ENCODE results near the gene CDV3. TPM values are rescaled to one million over a fixed set of nuclear protein-coding genes. Genes with fewer than 3 reads are reported as not detected.

Gene CDV3
- total and polyA plus RNA-seq, 3 donors from 2014 or later = 104 to 179 (median 135) TPM

DNA sequence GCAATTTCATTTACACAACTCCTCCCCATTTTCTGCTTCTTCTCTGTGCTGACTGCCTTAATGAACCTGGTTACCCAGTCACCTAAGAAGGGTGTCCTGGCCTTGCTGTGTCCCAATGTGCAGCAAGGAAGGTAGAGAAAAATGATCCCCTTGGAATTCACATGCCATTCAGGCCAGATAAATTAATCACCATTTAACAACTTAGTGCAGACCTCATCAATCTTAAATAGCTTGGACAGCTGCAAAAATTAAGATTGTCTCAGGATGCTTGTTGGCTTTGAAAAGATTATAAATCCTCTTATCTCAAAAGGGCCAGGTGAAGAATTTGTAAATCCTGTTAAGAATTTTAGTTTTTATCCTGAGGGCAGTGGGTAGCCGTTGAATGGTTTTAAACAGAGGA is 9.7 kb upstream of the CDV3 start:
- Histone ChIP-seq H3K27me3 (no peaks in the 10 kb centered on the region), H3K4me1 (no peaks in the 10 kb centered on the region), H3K27ac (no peak overlapping the region), H3K9me3 (no peaks in the 10 kb centered on the region), H3K4me3 (no peak overlapping the region), H3K36me3 (ENCODE audit: low read depth, missing control alignments) (no peaks in the 10 kb centered on the region)
- TF ChIP-seq POLR2A (IDR thresholded peaks at IDR 0.05) = no peak
- TF ChIP-seq, protein P1, sequence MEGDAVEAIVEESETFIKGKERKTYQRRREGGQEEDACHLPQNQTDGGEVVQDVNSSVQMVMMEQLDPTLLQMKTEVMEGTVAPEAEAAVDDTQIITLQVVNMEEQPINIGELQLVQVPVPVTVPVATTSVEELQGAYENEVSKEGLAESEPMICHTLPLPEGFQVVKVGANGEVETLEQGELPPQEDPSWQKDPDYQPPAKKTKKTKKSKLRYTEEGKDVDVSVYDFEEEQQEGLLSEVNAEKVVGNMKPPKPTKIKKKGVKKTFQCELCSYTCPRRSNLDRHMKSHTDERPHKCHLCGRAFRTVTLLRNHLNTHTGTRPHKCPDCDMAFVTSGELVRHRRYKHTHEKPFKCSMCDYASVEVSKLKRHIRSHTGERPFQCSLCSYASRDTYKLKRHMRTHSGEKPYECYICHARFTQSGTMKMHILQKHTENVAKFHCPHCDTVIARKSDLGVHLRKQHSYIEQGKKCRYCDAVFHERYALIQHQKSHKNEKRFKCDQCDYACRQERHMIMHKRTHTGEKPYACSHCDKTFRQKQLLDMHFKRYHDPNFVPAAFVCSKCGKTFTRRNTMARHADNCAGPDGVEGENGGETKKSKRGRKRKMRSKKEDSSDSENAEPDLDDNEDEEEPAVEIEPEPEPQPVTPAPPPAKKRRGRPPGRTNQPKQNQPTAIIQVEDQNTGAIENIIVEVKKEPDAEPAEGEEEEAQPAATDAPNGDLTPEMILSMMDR (IDR thresholded peaks at IDR 0.05) = no peak
- intact Hi-C loops (cut with DNase I; ENCODE audit: low total_unique reads) = no loop called here
- DNase-seq = no peak
- 71 to 79% methylated on average over 1 of the region's 1 CpG for WGBS, 2 donors

- no peak overlapping the region for H3K27ac ChIP-seq
- WGBS, 2 donors = 75 to 83% methylated on average over 8 of the region's 8 CpGs
- intact Hi-C loops (cut with DNase I; ENCODE audit: low total_unique reads) = no loop called here
Measured at GRCh38 chr3:133568294-133569014, 5.0 kb upstream of the CDV3 start.

DNA sequence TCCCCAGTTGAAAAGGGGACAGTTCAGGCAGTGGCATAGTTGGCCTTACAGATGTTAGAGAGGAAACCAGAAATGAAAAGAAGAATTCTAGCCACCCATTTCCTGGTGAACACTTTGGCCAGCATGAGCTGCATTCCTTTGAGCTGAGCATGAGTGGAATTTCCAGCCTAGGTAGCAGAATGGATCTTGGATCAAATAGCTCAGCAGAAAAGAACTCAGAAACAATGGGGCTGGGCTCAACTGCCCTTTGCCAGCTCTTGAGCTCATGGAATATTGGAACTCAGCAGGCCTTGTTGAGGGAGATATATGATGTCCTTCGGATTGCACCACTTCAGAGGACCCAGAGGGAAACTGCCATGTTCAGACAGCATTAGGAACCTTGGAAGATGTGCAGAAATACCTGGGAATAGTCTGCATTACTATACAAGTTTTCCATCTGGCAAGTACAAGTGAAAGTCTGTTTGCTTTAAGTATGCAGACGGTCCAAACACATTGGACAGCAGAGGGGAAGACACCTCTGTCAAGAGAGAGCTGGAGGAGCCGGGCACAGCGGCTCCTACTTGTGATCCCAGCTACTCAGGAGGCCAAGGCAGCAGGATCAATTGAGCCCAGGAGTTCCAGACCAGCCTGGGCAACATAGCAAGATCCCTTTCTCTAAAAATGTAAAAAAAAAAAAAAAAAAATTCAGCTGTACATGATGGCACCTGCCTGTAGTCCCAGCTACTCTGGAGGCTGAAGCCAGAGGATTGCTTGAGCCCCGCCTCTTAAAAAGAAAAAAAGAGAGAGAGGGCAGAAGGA is 3.1 kb upstream of the CDV3 start:
- no peak overlapping the region for H3K4me3 ChIP-seq
- WGBS, 2 donors = 77 to 88% methylated on average over 5 of the region's 5 CpGs
- DNase-seq = peak; percentile 10
- no peak for TF ChIP-seq POLR2A (IDR thresholded peaks at IDR 0.05)
- TF ChIP-seq, protein P1 (IDR thresholded peaks at IDR 0.05) = no peak
- peak overlapping the region in 1 of 2 donors; percentile 43 for H3K27ac ChIP-seq
- H3K27me3 ChIP-seq = no peaks in the 10 kb centered on the region
- intact Hi-C loops (cut with DNase I; ENCODE audit: low total_unique reads) = no loop called here
- no peaks in the 10 kb centered on the region for H3K9me3 ChIP-seq
- peaks cover 14% of the 10 kb centered on the region for H3K4me1 ChIP-seq
- H3K36me3 ChIP-seq (ENCODE audit: low read depth, missing control alignments) = no peaks in the 10 kb centered on the region

More at GRCh38 chr3:133568294-133569014, 5.0 kb upstream of the CDV3 start:
- TF ChIP-seq, protein P1 (IDR thresholded peaks at IDR 0.05) = no peak
- TF ChIP-seq POLR2A (IDR thresholded peaks at IDR 0.05) = no peak
- H3K4me1 ChIP-seq = peaks cover 9% of the 10 kb centered on the region
- no peak overlapping the region for H3K4me3 ChIP-seq
- H3K36me3 ChIP-seq (ENCODE audit: low read depth, missing control alignments) = no peaks in the 10 kb centered on the region
- H3K27me3 ChIP-seq = no peaks in the 10 kb centered on the region
- no peak for DNase-seq
- no peaks in the 10 kb centered on the region for H3K9me3 ChIP-seq

- no peak for TF ChIP-seq POLR2A (IDR thresholded peaks at IDR 0.05)
- TF ChIP-seq, protein P1 (IDR thresholded peaks at IDR 0.05) = no peak
- Histone ChIP-seq H3K27ac (no peak overlapping the region), H3K4me3 (no peak overlapping the region), H3K27me3 (no peaks in the 10 kb centered on the region), H3K36me3 (ENCODE audit: low read depth, missing control alignments) (no peaks in the 10 kb centered on the region), H3K4me1 (peaks cover 20% of the 10 kb centered on the region), H3K9me3 (no peaks in the 10 kb centered on the region)
- DNase-seq = no peak
- intact Hi-C loops (cut with DNase I; ENCODE audit: low total_unique reads) = no loop called here
- 85 to 92% methylated on average over 2 of the region's 2 CpGs for WGBS, 2 donors
Measured at GRCh38 chr3:133570937-133571320, 2.6 kb upstream of the CDV3 start.
